ENCODE data around the gene EGLN3. TPM values are rescaled to one million over a fixed set of nuclear protein-coding genes. Genes with fewer than 3 reads are reported as not detected.

Gene EGLN3
- total RNA-seq, 1 donor = 0.18 TPM

- no peak for TF ChIP-seq CTCF (IDR thresholded peaks at IDR 0.05; ENCODE audit: insufficient read depth, low read length)
- DNase-seq (ENCODE audit: low read depth) = no peak
- H3K4me3 ChIP-seq (ENCODE audit: low read depth, low read length) = no peak overlapping the region
Observed at GRCh38 chr14:33956640-33957039, 5.8 kb upstream of the EGLN3 start.

GRCh38 chr14:33954016-33954598 lies 3.2 kb upstream of the EGLN3 start:
- no peak overlapping the region for H3K4me3 ChIP-seq (ENCODE audit: low read depth, low read length)
- no peak for DNase-seq (ENCODE audit: low read depth)
- no peak for TF ChIP-seq CTCF (IDR thresholded peaks at IDR 0.05; ENCODE audit: insufficient read depth, low read length)

- TF ChIP-seq CTCF (IDR thresholded peaks at IDR 0.05; ENCODE audit: insufficient read depth, low read length) = no peak
- no peak for DNase-seq (ENCODE audit: low read depth)
- no peak overlapping the region for H3K4me3 ChIP-seq (ENCODE audit: low read depth, low read length)
Observed at GRCh38 chr14:33952541-33952940, 1.7 kb upstream of the EGLN3 start.

GRCh38 chr14:33951183-33951840 lies 438 bp upstream of the EGLN3 start:
- H3K4me3 ChIP-seq (ENCODE audit: low read depth, low read length) = peak overlapping the region; percentile 70
- TF ChIP-seq CTCF (IDR thresholded peaks at IDR 0.05; ENCODE audit: insufficient read depth, low read length) = no peak
- DNase-seq (ENCODE audit: low read depth) = no peak

- no peak overlapping the region for H3K4me3 ChIP-seq (ENCODE audit: low read depth, low read length)
- DNase-seq (ENCODE audit: low read depth) = no peak
- TF ChIP-seq CTCF (IDR thresholded peaks at IDR 0.05; ENCODE audit: insufficient read depth, low read length) = no peak
Observed at GRCh38 chr14:33949411-33949893, 1.4 kb downstream of the EGLN3 start.

- no peak for DNase-seq (ENCODE audit: low read depth)
- TF ChIP-seq CTCF (IDR thresholded peaks at IDR 0.05; ENCODE audit: insufficient read depth, low read length) = no peak
- H3K4me3 ChIP-seq (ENCODE audit: low read depth, low read length) = no peak overlapping the region
Observed at GRCh38 chr14:33948869-33949408, 1.9 kb downstream of the EGLN3 start.

All from fibroblast of the aortic adventitia (primary cell).